Subcutaneous abdominal adipose tissue (tissue), 5 donors: ENCODE results near the gene MACC1.

Source experiments
- H3K27ac ChIP-seq: one replicate; pipeline ENCODE4 v1.7.0; 2013; ENCODE audit warnings: low read depth, mild to moderate bottlenecking, inconsistent platforms, low read length, moderate library complexity
- H3K27me3 ChIP-seq, 5 donors: one replicate each; pipeline ENCODE4 v1.7.0; 2013; ENCODE audit warnings: low read length in 5 of 5, inconsistent platforms in 1 of 5; ENCODE audit not compliant: control insufficient read depth in 5 of 5, insufficient read depth in 4 of 5
- H3K36me3 ChIP-seq, 5 donors: one replicate each; pipeline ENCODE4 v1.7.0; 2013; ENCODE audit warnings: low read length in 5 of 5; ENCODE audit not compliant: control insufficient read depth in 5 of 5, insufficient read depth in 5 of 5
- H3K4me1 ChIP-seq, 5 donors: one replicate each; pipeline ENCODE4 v1.7.0; 2013; ENCODE audit warnings: low read length in 5 of 5, mild to moderate bottlenecking in 3 of 5, moderate library complexity in 1 of 5; ENCODE audit not compliant: control insufficient read depth in 5 of 5, insufficient read depth in 5 of 5
- H3K4me3 ChIP-seq, 5 donors: one replicate each; pipeline ENCODE4 v1.7.0; 2013; ENCODE audit warnings: low read length in 5 of 5, low read depth in 1 of 5
- H3K9ac ChIP-seq, 5 donors: one replicate each; pipeline ENCODE4 v1.7.0; 2013; ENCODE audit warnings: low read length in 5 of 5, mild to moderate bottlenecking in 4 of 5, moderate library complexity in 3 of 5
- H3K9me3 ChIP-seq, 5 donors: one replicate each; pipeline ENCODE4 v1.7.0; 2013; ENCODE audit warnings: low read length in 5 of 5; ENCODE audit not compliant: control insufficient read depth in 5 of 5
- donor health status: healthy.
- donor health status: healthy.
- donor health status: healthy.
- donor health status: healthy.
- donor health status: healthy.

The MACC1 gene

GRCh38 chr7:20220921-20221547, 3.9 kb upstream of the MACC1 start:
- peaks cover 0 to 13% (median 3%) of the 10 kb centered on the region in 5 donors for H3K4me1 ChIP-seq
- no peak overlapping the region for H3K9ac ChIP-seq
- no peak overlapping the region for H3K27ac ChIP-seq
- peaks cover 0 to 2% (median 0%) of the 10 kb centered on the region in 5 donors for H3K27me3 ChIP-seq
- no peak overlapping the region for H3K4me3 ChIP-seq
- no peaks in the 10 kb centered on the region for H3K36me3 ChIP-seq
- no peaks in the 10 kb centered on the region for H3K9me3 ChIP-seq

GRCh38 chr7:20220293-20220761, 3.1 kb upstream of the MACC1 start:
- no peak overlapping the region for H3K4me3 ChIP-seq
- no peak overlapping the region for H3K27ac ChIP-seq
- H3K9me3 ChIP-seq, result no peaks in the 10 kb centered on the region
- H3K27me3 ChIP-seq, result no peaks in the 10 kb centered on the region
- H3K4me1 ChIP-seq, result peaks cover 0 to 13% (median 3%) of the 10 kb centered on the region in 5 donors
- H3K9ac ChIP-seq, result no peak overlapping the region
- no peaks in the 10 kb centered on the region for H3K36me3 ChIP-seq

- no peaks in the 10 kb centered on the region for H3K27me3 ChIP-seq
- H3K4me1 ChIP-seq, result peaks cover 0 to 13% (median 3%) of the 10 kb centered on the region in 5 donors
- H3K27ac ChIP-seq, result no peak overlapping the region
- H3K9ac ChIP-seq, result no peak overlapping the region
- no peaks in the 10 kb centered on the region for H3K9me3 ChIP-seq
- no peak overlapping the region for H3K4me3 ChIP-seq
- no peaks in the 10 kb centered on the region for H3K36me3 ChIP-seq
Measured at GRCh38 chr7:20219446-20220292, 2.5 kb upstream of the MACC1 start.

GRCh38 chr7:20219062-20219445, 1.9 kb upstream of the MACC1 start:
- H3K9ac ChIP-seq, result no peak overlapping the region
- H3K4me3 ChIP-seq, result no peak overlapping the region
- no peaks in the 10 kb centered on the region for H3K9me3 ChIP-seq
- H3K36me3 ChIP-seq, result no peaks in the 10 kb centered on the region
- peaks cover 0 to 13% (median 3%) of the 10 kb centered on the region in 5 donors for H3K4me1 ChIP-seq
- H3K27ac ChIP-seq, result no peak overlapping the region
- H3K27me3 ChIP-seq, result no peaks in the 10 kb centered on the region

- Histone ChIP-seq H3K27ac (no peak overlapping the region), H3K4me3 (no peak overlapping the region), H3K4me1 (peaks cover 0 to 13% (median 3%) of the 10 kb centered on the region in 5 donors), H3K9ac (no peak overlapping the region), H3K9me3 (no peaks in the 10 kb centered on the region), H3K36me3 (no peaks in the 10 kb centered on the region), H3K27me3 (no peaks in the 10 kb centered on the region)
Measured at GRCh38 chr7:20218279-20218678, 1.1 kb upstream of the MACC1 start.

GRCh38 chr7:20216406-20217036, 663 bp downstream of the MACC1 start:
- H3K27ac ChIP-seq, result no peak overlapping the region
- peaks cover 0 to 13% (median 3%) of the 10 kb centered on the region in 5 donors for H3K4me1 ChIP-seq
- no peaks in the 10 kb centered on the region for H3K9me3 ChIP-seq
- H3K4me3 ChIP-seq, result peak overlapping the region in 2 of 5 donors; percentile 33 to 40
- peak overlapping the region in 1 of 5 donors; percentile 17 for H3K9ac ChIP-seq
- no peaks in the 10 kb centered on the region for H3K36me3 ChIP-seq
- H3K27me3 ChIP-seq, result no peaks in the 10 kb centered on the region

GRCh38 chr7:20214921-20215669, 2.1 kb downstream of the MACC1 start:
- Histone ChIP-seq H3K27me3 (no peaks in the 10 kb centered on the region), H3K9me3 (no peaks in the 10 kb centered on the region), H3K4me3 (peak overlapping the region in 1 of 5 donors; percentile 30), H3K9ac (no peak overlapping the region), H3K27ac (no peak overlapping the region), H3K36me3 (no peaks in the 10 kb centered on the region), H3K4me1 (peaks cover 0 to 10% (median 0%) of the 10 kb centered on the region in 5 donors)

GRCh38 chr7:20214132-20214531, 3.1 kb downstream of the MACC1 start:
- Histone ChIP-seq H3K36me3 (no peaks in the 10 kb centered on the region), H3K9ac (no peak overlapping the region), H3K27ac (no peak overlapping the region), H3K27me3 (no peaks in the 10 kb centered on the region), H3K4me1 (peaks cover 0 to 9% (median 0%) of the 10 kb centered on the region in 5 donors), H3K9me3 (peaks cover 0 to 4% (median 0%) of the 10 kb centered on the region in 5 donors), H3K4me3 (no peak overlapping the region)

- Histone ChIP-seq H3K27me3 (no peaks in the 10 kb centered on the region), H3K9me3 (peaks cover 0 to 9% (median 0%) of the 10 kb centered on the region in 5 donors), H3K9ac (no peak overlapping the region), H3K4me1 (peaks cover 0 to 6% (median 0%) of the 10 kb centered on the region in 5 donors), H3K36me3 (no peaks in the 10 kb centered on the region), H3K4me3 (no peak overlapping the region), H3K27ac (no peak overlapping the region)
Measured at GRCh38 chr7:20213378-20213777, 3.8 kb downstream of the MACC1 start.
